ENCODE measurements around the gene DLG2.

Gene DLG2

DNA sequence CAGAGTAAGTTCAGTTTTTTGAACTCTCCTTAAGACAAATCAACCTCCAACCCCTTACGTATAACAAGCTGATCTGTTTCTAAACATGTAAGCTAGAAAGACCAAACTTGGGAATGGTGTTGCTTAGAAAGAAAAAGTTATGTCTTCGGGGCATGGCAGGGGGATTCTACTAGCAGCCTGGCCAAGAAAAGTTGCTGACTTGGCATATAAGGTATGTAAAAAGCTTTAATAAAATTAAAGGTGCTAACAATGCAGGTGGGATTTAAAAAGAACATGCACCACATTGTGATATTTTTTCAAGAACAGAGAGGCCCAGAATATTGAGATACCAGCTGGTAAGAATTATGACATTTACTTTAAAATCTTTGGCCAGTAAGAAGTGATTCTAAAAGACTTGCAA is 1929.6 kb downstream of the DLG2 start:
- no peak for TF ChIP-seq CTCF (IDR thresholded peaks at IDR 0.05; ENCODE audit: borderline replicate concordance, insufficient read depth, low read depth, low read length)

GRCh38 chr11:83695046-83695445 is 1932.1 kb downstream of the DLG2 start:
- no peak overlapping the region for H3K4me3 ChIP-seq (ENCODE audit: low read depth, low read length)
- no peak for TF ChIP-seq CTCF (IDR thresholded peaks at IDR 0.05; ENCODE audit: borderline replicate concordance, insufficient read depth, low read depth, low read length)

More for the DNA sequence above, 1929.6 kb downstream of the DLG2 start:
- no peak overlapping the region for H3K4me3 ChIP-seq (ENCODE audit: low read depth, low read length)

DNA sequence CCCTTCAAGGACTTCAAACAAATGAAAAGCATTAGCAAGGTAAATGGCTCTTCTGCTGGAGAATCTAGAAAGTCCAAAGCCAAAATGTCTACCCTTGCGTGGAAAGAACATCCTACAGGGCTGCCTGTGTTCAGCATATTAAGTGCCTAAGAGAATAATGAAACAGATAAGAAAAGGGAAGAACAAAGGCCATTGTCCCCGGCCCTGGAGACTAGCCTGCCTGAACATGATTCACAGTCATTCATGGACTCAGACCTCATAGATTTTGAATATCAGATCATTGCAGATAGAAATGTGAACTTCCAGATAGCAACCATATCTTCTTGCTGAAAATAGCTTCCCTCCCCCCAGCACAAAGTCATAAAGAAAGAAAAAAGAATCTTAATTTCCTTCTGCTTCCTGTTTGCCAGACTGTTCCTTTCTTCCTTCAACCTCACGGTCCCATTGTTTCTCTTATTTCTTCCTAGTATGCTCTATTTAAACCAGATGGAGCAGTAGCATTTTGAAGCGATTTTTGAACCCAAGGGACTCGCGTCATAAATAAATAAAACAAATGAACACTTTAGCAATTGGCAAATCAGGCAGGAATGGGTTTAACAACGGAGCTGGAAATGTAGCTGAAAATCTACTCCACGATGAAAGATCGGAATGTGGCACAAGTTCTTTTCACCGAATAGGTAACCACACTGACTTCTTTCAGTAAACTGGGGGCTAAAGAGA is 1932.8 kb downstream of the DLG2 start:
- H3K4me3 ChIP-seq (ENCODE audit: low read depth, low read length): no peak overlapping the region
- TF ChIP-seq CTCF (IDR thresholded peaks at IDR 0.05; ENCODE audit: borderline replicate concordance, insufficient read depth, low read depth, low read length): no peak

GRCh38 chr11:83693306-83693992 is 1933.7 kb downstream of the DLG2 start:
- no peak for TF ChIP-seq CTCF (IDR thresholded peaks at IDR 0.05; ENCODE audit: borderline replicate concordance, insufficient read depth, low read depth, low read length)
- H3K4me3 ChIP-seq (ENCODE audit: low read depth, low read length): no peak overlapping the region

DNA sequence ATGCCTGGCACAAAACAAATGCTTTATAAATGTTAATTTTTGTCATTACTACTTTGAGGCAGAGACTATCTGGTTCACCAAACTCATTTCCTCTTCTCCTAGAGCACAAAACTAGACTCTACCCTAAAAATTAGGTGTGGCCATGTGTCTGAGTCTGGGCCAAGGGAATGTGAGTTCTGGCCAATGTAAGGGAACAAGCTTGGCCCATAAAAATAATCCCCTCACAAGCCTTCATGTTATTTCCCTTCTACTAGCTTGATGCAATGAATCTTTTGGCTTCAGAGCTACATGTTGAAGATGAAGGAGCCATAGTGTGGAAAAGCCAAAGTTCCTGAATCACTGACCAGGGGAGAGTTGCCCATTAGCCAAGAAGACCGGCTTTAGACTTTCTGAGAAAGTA is 1934.5 kb downstream of the DLG2 start:
- H3K4me3 ChIP-seq (ENCODE audit: low read depth, low read length): no peak overlapping the region
- no peak for TF ChIP-seq CTCF (IDR thresholded peaks at IDR 0.05; ENCODE audit: borderline replicate concordance, insufficient read depth, low read depth, low read length)

GRCh38 chr11:83691451-83691950 is 1935.6 kb downstream of the DLG2 start:
- H3K4me3 ChIP-seq (ENCODE audit: low read depth, low read length): no peak overlapping the region
- TF ChIP-seq CTCF (IDR thresholded peaks at IDR 0.05; ENCODE audit: borderline replicate concordance, insufficient read depth, low read depth, low read length): no peak

All from GM12875 (cell line).